Dedifferentiated amniotic fluid mesenchymal stem cell (primary cell): ENCODE measurements around the gene ERFL.
A peak's percentile ranks its signal among the peaks of the same experiment; 100 is the strongest.

Experiments used
- DNase-seq: peaks from one replicate; pipeline ENCODE4 v3.0.0-alpha.2; 2016; ENCODE audit errors: extremely low spot score

Gene ERFL

DNA sequence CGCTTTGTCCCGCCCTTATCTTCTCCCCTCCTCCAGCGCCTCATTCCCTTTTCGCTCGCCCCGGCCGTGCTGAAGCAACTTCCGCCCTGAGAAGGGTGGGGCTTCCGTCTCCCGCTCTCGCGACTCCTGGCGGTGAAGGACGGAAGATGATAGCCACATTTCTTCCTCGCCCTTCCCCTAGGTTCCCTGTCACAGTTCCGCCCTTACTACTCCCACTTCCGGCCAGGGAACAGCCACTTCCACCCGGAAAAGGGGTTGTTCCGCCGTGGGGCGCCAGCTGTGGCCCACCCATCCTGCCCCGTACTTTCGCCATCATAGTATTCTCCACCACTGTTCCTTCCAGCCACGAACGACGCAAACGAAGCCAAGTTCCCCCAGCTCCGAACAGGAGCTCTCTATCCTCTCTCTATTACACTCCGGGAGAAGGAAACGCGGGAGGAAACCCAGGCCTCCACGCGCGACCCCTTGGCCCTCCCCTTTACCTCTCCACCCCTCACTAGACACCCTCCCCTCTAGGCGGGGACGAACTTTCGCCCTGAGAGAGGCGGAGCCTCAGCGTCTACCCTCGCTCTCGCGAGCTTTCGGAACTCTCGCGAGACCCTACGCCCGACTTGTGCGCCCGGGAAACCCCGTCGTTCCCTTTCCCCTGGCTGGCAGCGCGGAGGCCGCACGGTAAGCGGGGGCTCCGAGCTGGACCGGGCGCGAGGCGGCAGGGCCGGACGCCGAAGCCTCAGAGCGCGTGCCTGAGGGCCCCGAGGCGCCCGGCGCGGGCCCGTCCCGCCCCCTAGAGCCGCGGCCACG is 68.4 kb downstream of the ERFL start, which contains the start of gene RPS19:
TSS of gene RPS19 (plus strand) at position 638 of the 801 bp plus-strand sequence. CDS start 520 bp downstream, outside the sequence.
- DNase-seq, result peak; percentile 99

DNA sequence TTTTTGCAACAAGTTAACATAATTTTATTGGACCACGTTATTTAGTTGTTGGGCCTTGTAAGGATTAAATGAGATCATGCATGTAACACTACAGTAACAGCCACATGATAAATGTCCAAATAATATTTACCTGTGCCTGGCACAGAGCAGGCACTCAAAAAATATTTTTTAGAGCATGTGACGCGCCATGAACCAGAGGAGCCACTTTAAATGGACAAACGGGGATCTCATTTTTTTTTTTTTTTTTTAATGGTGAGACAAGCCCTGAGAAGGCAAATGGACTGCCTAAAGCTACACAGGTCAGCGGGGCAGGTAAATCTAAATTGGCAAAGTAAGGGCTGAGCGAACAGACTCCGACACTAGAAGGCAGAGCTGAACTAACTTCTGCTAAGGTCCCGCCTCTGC is 69.0 kb downstream of the ERFL start:
- DNase-seq, result no peak
